ENCODE results near the gene CDC42EP5. TPM values are rescaled to one million over a fixed set of nuclear protein-coding genes. Genes with fewer than 3 reads are reported as not detected.
A peak's percentile ranks its signal among the peaks of the same experiment; 100 is the strongest.
"Not testable (repeated sequence)": the region's sequence is repeated elsewhere in the genome, so short reads cannot be mapped to it uniquely, and the experiment has no call there.

The CDC42EP5 gene
- total RNA-seq, 2 donors from 2014 or later: 501 to 569 TPM

DNA sequence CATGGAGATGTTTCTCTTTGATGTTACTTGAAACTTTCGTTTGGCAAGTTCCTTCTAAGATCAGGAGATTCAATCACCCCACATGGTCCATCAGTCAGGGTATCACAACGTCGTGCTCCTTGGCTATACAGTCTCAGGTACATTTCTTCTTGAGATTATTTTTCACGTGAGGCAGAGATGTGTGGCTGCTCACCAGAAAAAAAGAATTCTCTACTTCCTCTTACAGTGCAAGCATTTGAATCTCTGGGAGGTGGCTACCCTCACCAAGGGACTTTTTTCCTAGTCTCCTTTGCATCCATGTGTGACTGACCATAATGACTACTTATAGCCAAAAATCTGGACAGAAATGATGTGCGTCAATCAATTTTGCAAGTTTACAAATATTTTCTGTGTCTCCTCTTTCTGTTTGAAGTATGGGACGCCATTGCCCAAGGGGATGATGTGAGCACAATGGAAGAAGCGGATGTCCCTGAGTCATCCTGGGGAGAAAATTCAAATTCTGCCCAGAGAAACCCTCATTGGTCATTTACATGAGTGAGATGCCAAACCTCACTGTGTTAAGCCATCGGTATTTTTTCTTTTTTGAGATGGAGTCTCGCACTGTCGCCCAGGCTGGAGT is 21.0 kb upstream of the CDC42EP5 start:
- ATAC-seq (no peak), DNase-seq (no peak)
- intact Hi-C loops (cut with DNase I, micrococcal nuclease): no loop called here

DNA sequence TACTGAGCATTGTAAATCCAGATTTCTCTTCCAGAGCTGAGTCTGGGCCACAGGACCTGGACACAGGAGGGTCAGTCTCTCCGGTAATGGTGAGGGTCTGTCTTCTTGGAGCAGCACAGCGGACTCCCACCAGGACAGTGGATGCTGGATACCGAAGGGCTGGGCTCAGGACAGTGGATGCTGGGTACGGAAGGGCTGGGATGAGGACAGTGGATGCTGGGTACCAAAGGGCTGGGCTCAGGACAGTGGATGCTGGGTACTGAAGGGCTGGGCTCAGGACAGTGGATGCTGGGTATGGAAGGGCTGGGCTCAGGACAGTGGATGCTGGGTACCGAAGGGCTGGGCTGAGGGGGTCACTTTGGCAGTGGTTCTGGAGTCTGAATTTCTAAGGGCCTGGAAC is 20.0 kb upstream of the CDC42EP5 start:
- DNase-seq; ATAC-seq; intact Hi-C loops (cut with DNase I, micrococcal nuclease): not testable (repeated sequence)

DNA sequence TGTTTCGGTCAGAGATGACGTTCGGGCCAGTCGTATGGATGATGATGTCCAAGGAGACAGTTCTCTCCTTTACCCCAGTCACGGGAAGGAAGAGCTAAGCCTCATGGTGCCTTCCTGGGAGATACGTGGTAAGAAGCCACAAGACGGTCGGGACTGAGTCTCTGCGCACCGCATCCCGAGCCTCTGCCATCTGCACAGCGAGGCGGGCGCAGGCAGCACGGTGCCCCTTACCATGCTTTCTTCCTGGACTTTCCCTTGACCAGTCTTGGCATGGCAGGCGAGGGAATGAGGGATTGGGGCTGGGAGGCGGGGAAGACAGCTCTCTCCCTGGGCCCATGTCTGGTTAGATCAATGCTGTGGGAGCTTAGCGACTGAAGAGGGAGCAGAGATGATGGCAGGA is 19.5 kb upstream of the CDC42EP5 start:
- DNase-seq (no peak), ATAC-seq (no peak)
- intact Hi-C loops (cut with DNase I, micrococcal nuclease): no loop called here

DNA sequence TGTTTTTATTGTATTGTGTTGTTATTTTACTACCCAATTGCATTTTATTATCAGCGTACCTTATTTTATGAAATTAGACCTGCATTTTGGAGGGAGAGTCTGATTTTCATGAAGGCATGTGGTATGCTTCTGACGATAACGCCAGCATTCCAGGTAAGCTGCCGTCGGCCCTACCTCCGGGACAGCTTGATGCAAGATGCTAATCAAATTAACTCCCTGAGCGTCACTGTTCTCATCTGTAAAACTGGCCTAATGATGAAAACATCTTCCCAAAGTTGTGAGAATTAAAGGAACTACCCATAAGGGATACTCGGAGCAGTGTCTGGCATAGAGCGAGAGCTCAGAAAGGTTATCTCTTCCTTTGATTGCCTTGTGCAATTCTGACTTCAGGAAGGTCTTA is 16.7 kb upstream of the CDC42EP5 start:
- ATAC-seq (no peak), DNase-seq (no peak)
- intact Hi-C loops (cut with DNase I, micrococcal nuclease): loop anchor here in 1 of 2 donors (10.0 kb wide), 1 partner anchor 185 kb away; no protein-coding TSS in a partner anchor

DNA sequence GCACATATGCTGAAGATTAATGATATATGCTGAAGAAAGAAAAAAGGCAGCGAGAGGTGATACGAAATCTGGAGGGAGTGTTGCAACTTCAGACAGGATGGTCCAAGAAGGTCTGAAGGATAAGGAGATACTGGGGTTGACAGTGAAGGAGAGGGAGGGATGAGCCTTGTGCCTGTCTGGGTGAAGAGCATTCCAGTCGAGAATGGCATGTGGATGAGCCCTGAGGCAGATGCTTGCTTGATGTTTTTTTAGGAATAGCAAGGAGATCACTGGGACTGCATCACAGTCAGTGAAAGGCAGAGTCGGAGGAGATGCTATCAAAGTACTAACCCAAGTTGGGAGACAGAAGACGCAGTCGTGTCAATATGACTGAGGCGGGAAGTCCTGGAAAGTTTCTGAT is 16.2 kb upstream of the CDC42EP5 start:
- DNase-seq (no peak), ATAC-seq (no peak)
- intact Hi-C loops (cut with DNase I, micrococcal nuclease): loop anchor here in 1 of 2 donors (10.0 kb wide), 1 partner anchor 185 kb away; no protein-coding TSS in a partner anchor

DNA sequence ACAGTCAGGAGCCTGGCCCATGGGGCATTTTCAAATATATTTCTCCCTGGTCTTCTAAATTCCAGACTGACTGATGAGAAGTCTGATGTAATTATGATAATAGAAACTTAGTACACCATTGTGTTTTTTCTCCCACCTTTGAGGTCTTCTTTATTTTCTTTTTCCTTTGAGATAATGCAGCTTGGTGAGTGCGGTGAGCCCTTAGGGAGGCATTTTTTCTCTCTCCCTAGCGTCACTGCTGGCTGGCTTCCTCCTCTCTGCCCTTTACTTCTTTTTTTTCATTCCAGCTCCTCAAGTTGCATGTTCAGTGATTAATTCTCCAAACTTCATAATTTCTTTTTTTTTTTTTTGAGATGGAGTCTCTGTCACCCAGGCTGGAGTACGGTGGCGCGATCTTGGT is 12.8 kb upstream of the CDC42EP5 start:
- DNase-seq (no peak), ATAC-seq (no peak)
- intact Hi-C loops (cut with DNase I, micrococcal nuclease): loop anchor here in 1 of 2 donors (10.0 kb wide), 1 partner anchor 189 kb away; no protein-coding TSS in a partner anchor

DNA sequence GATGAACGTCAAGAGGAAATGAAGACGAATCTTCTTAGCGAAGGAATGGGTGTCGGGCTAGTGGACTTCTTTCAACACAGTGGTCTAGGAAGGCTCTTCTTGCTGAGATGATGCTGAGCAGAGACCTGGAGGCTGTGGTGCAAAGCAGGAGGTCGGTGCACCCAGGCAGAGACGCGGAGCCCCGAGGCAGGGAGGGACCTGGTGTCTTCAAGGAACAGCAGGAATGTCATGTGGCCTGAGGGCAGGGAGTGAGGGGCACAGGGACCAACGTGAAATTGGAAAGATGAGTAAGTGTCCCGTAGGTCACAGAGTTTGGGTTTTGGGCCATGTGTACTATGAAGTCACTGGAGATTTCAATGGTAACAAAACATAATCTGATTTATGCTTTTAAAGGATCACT is 11.4 kb upstream of the CDC42EP5 start:
- intact Hi-C loops (cut with DNase I, micrococcal nuclease): loop anchor here in 1 of 2 donors (10.0 kb wide), 1 partner anchor 190 kb away; no protein-coding TSS in a partner anchor
- DNase-seq (no peak), ATAC-seq (no peak)

GRCh38 chr19:54482889-54483288 is 9.8 kb upstream of the CDC42EP5 start:
- intact Hi-C loops (cut with DNase I, micrococcal nuclease): loop anchor here in 1 of 2 donors (10.0 kb wide), 1 partner anchor 192 kb away; no protein-coding TSS in a partner anchor
- DNase-seq (no peak), ATAC-seq (no peak)

GRCh38 chr19:54481326-54481930 is 8.3 kb upstream of the CDC42EP5 start:
- intact Hi-C loops (cut with DNase I, micrococcal nuclease): loop anchor here in 1 of 2 donors (10.0 kb wide), 1 partner anchor 193 kb away; no protein-coding TSS in a partner anchor
- ATAC-seq (peak; percentile 35), DNase-seq (no peak)

DNA sequence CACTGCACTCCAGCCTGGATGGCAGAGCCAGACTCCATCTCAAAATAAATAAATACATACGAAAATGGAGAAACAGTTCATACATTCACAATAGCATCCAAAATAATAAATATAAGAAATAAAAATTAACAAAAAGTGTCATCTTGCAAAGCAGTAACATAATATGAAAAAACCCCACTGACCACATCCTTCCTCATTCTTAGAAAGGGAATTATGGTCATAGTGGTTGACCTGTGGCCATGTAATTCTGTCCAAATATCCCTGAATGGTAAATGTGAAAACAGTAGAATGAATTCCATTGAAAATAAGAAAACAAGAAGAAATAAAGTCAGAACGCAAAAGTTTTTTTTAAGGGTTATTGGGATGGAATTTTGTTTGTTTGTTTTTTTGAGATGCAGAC is 7.0 kb upstream of the CDC42EP5 start:
- DNase-seq (no peak), ATAC-seq (no peak)
- intact Hi-C loops (cut with DNase I, micrococcal nuclease): loop anchor here in 1 of 2 donors (10.0 kb wide), 1 partner anchor 195 kb away; no protein-coding TSS in a partner anchor

- peak; percentile 47 for ATAC-seq
- intact Hi-C loops (cut with DNase I, micrococcal nuclease): no loop called here
- DNase-seq: peak in 1 of 2 donors; percentile 21
Measured at GRCh38 chr19:54478677-54479266, 5.7 kb upstream of the CDC42EP5 start.

DNA sequence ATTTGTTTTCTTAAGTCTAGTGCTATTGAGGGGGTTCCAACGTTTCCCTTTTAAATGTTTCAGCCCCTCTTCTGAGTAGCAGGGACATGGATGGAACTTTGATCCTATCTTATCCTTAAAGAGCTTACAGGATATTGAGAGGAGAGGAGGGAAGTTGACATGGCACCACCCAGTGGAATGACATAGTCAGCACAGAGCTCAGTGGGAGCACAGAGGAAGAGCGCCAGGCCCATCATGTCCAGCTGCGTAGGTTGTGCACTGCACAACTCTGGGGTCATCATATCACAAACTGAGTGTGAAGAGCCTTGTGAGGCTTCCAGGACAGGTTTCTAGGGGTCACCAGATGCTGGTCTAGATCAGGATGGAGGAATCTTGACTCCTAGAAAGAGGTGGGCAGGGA is 4.6 kb upstream of the CDC42EP5 start:
- intact Hi-C loops (cut with DNase I, micrococcal nuclease): no loop called here
- DNase-seq (peak in 1 of 2 donors; percentile 37), ATAC-seq (peak; percentile 60)

DNA sequence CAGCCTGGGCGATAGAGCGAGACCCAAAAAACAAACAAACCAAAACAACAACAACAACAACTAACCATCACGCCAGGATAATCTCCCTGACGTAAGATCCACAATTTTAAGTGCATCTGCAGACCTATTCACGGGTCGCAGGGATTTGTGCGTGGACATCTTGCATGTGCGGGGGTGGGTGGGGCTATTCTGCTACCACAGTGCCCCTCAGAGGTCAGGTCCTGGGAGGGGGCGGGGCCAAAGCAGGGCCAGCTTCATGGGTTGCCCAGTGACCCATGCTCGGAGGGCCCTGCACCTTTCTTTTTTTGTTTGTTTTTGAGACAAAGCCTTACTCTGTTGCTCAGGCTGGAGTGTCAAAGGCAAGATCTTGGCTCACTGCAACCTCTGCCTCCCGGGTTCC is 2.6 kb upstream of the CDC42EP5 start:
- ATAC-seq: no peak
- intact Hi-C loops (cut with DNase I, micrococcal nuclease): no loop called here
- DNase-seq: no peak

GRCh38 chr19:54473892-54474372 is 836 bp upstream of the CDC42EP5 start:
- DNase-seq: no peak
- ATAC-seq: peak; percentile 2
- intact Hi-C loops (cut with DNase I, micrococcal nuclease): no loop called here

- intact Hi-C loops (cut with DNase I, micrococcal nuclease): no loop called here
- peak; percentile 34 for ATAC-seq
- DNase-seq: peak in 1 of 2 donors; percentile 70
Measured at GRCh38 chr19:54470991-54471782, 1.9 kb downstream of the CDC42EP5 start.

DNA sequence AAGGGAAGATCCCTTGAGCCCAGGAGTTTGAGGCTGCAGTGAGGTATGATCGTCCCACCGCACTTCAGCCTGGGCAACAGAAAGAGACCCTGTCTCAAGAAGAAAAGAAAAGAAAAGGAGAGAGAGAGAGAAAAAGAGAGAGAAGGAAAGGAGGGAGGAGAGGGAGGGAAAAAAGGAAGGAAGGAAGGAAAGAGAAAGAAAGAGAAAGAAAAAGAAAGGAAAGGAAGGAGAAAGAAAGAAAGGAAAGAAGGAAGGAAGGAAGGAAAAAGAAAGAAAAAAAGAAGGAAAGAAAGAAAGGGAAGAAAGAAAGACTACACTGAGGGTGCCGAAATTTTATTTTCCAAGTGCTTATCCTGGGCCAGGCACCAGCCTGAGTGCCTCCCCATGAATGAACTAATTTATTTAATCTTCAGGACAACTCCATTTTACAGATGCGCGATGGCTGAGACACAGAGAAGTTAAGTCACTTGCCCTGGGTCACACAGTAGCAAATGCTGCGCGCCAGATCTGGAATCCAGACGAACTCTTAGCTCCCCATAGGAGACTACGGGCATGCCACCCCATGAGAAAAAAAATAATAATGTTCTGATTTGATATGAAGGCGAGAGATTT is 2.7 kb downstream of the CDC42EP5 start:
- ATAC-seq (no peak), DNase-seq (no peak)
- intact Hi-C loops (cut with DNase I, micrococcal nuclease): no loop called here

DNA sequence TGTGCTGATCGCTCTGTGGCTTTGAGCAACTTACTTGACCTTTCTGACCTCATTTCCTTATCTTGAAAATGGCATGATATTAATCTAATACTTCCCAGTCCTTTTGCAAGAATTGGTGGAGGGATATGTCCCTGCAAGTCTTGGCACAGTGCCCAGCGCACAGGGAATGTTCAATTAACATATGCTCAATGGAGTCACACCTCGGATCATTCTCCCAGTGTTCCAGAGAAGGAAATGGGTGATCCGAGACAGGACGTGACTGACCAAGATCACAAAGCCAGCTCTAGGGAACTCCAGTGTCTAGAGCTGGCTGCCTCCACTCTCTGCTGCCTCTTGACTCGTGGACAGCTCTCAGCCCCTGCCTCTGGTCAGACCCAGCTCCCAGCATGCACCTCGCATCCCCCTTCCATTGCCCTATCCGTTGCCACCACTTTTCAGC is 3.6 kb downstream of the CDC42EP5 start:
- intact Hi-C loops (cut with DNase I, micrococcal nuclease): no loop called here
- ATAC-seq: peak; percentile 16
- peak; percentile 83 to 85 for DNase-seq

DNA sequence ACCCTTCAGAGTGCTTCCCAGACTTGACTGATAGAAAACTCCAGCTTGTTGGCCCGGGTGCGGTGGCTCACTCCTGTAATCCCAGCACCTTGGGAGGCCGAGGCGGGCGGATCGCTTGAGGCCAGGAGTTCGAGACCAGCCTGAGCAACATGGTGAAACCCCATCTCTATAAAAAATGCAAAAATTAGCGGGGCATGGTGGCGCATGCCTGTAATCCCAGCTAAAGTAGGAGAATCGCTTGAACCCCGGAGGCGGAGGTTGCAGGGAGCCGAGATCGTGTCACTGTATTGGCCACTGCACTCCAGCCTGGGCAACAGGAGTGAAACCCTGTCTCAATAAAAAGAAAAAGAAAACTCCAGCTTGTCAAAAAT is 7.0 kb downstream of the CDC42EP5 start:
- DNase-seq; intact Hi-C loops (cut with DNase I, micrococcal nuclease); ATAC-seq: not testable (repeated sequence)
